ENCODE data around the gene CPNE8.

- TF ChIP-seq, protein P1, sequence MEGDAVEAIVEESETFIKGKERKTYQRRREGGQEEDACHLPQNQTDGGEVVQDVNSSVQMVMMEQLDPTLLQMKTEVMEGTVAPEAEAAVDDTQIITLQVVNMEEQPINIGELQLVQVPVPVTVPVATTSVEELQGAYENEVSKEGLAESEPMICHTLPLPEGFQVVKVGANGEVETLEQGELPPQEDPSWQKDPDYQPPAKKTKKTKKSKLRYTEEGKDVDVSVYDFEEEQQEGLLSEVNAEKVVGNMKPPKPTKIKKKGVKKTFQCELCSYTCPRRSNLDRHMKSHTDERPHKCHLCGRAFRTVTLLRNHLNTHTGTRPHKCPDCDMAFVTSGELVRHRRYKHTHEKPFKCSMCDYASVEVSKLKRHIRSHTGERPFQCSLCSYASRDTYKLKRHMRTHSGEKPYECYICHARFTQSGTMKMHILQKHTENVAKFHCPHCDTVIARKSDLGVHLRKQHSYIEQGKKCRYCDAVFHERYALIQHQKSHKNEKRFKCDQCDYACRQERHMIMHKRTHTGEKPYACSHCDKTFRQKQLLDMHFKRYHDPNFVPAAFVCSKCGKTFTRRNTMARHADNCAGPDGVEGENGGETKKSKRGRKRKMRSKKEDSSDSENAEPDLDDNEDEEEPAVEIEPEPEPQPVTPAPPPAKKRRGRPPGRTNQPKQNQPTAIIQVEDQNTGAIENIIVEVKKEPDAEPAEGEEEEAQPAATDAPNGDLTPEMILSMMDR (IDR thresholded peaks at IDR 0.05): no peak
- TF ChIP-seq POLR2AphosphoS5 (IDR thresholded peaks at IDR 0.05): no peak
Observed at GRCh38 chr12:38890102-38890855, 15.1 kb downstream of the CPNE8 start.
